Endothelial cell of umbilical vein (primary cell): Measurements from ENCODE around the gene MAG. TPM values are rescaled to one million over a fixed set of nuclear protein-coding genes. Genes with fewer than 3 reads are reported as not detected.

Source experiments
- BruUV-seq: library from RNA; stranded (reverse); fragments of 400-500 nt; replicated peaks from 2 replicates; lab custom pipeline; 2021; lab: Mats Ljungman, UMichigan
- CTCF ChIA-PET: fragments of 300-600, 350-600 bp; sonication (Branson Sonifier 250); formaldehyde crosslinking; loops from one replicate; lab custom pipeline; 2021; ENCODE audit warnings: antibody characterized with exemption, inconsistent platforms; lab: Charles Lee
- POLR2A ChIA-PET: fragments of 300-600, 350-600 bp; sonication (Branson Sonifier 250); formaldehyde crosslinking; loops from one replicate; lab custom pipeline; 2021; ENCODE audit warnings: antibody characterized with exemption, inconsistent platforms; lab: Charles Lee
- DNase-seq: peaks from one replicate; pipeline ENCODE4 v3.0.0-alpha.2; 2011; ENCODE audit warnings: low read depth, low spot score
- FAIRE-seq: peaks from 2 replicates; lab custom pipeline; 2011; peaks lifted over from hg19 to GRCh38; lab: Jason Lieb, UNC
- H2AFZ ChIP-seq: 2 replicates; pipeline ENCODE4 v1.6.0; 2012; ENCODE audit warnings: low read depth, low read length, control low read depth, inconsistent platforms
- H3K27ac ChIP-seq: 2 replicates; pipeline ENCODE4 v1.5.1; 2011; ENCODE audit warnings: low read depth, mild to moderate bottlenecking, control low read depth, low read length, moderate library complexity; ENCODE audit not compliant: insufficient read depth
- H3K27me3 ChIP-seq, 2 experiments: 2 replicates each; pipeline versions ENCODE4 v1.6.0 to v1.6.1; 2011; ENCODE audit warnings: low read length in 2 of 2, mixed read lengths in 1 of 2; ENCODE audit not compliant: control insufficient read depth in 2 of 2, insufficient read depth in 2 of 2
- H3K36me3 ChIP-seq, 2 experiments: 2 replicates in 1 of 2; 3 replicates in 1 of 2; pipeline ENCODE4 v1.5.1; 2011; ENCODE audit warnings: low read length in 2 of 2, mild to moderate bottlenecking in 1 of 2, moderate library complexity in 1 of 2; ENCODE audit not compliant: control insufficient read depth in 2 of 2, insufficient read depth in 2 of 2; ENCODE audit errors: extremely low read depth in 1 of 2
- H3K4me1 ChIP-seq: 3 replicates; pipeline ENCODE4 v1.5.1; 2011; ENCODE audit warnings: mild to moderate bottlenecking, low read length; ENCODE audit not compliant: control insufficient read depth, insufficient read depth; ENCODE audit errors: extremely low read depth
- H3K4me2 ChIP-seq: 2 replicates; pipeline ENCODE4 v1.6.1; 2011; ENCODE audit warnings: low read length, control low read depth, mixed read lengths; ENCODE audit not compliant: insufficient read depth
- H3K4me3 ChIP-seq, 3 experiments: fragments of 200-600 bp in 1 of 3; sonication (generic), shearing (Covaris generic) in 1 of 3; replicated peaks in 1 of 3; 2 replicates each; pipeline ENCODE4 v1.5.1; 2011 to 2016; ENCODE audit warnings: control low read depth in 3 of 3, low read length in 3 of 3, mild to moderate bottlenecking in 2 of 3, inconsistent platforms in 1 of 3, low read depth in 1 of 3, moderate library complexity in 1 of 3; ENCODE audit not compliant: insufficient read depth in 1 of 3
- H3K79me2 ChIP-seq: 2 replicates; pipeline ENCODE4 v1.6.0; 2012; ENCODE audit warnings: low read length, inconsistent platforms; ENCODE audit not compliant: control insufficient read depth, insufficient read depth
- H3K9ac ChIP-seq: replicated peaks from 2 replicates; pipeline ENCODE3; 2011; ENCODE audit warnings: low read length, control low read depth; ENCODE audit not compliant: insufficient read depth; ENCODE audit errors: extremely low read depth
- H3K9me1 ChIP-seq: replicated peaks from 3 replicates; pipeline ENCODE4 v1.6.0; 2011; ENCODE audit warnings: mild to moderate bottlenecking, low read length; ENCODE audit not compliant: control insufficient read depth, insufficient read depth; ENCODE audit errors: extremely low read depth
- H3K9me3 ChIP-seq: replicated peaks from 2 replicates; pipeline ENCODE4 v1.5.1; 2012; ENCODE audit warnings: low read length, inconsistent platforms; ENCODE audit not compliant: control insufficient read depth, insufficient read depth
- H4K20me1 ChIP-seq: replicated peaks from 2 replicates; pipeline ENCODE3; 2011; ENCODE audit warnings: mild to moderate bottlenecking, low read length; ENCODE audit not compliant: control insufficient read depth, insufficient read depth; ENCODE audit errors: extremely low read depth
- CTCF ChIP-seq, 2 donors: IDR thresholded peaks; 1 replicate in 1 of 2; 2 replicates in 1 of 2; pipeline ENCODE4 v1.5.1; 2011; ENCODE audit warnings: low read length in 2 of 2, mild to moderate bottlenecking in 2 of 2, moderate library complexity in 2 of 2, control low read depth in 1 of 2, inconsistent platforms in 1 of 2, low read depth in 1 of 2; ENCODE audit not compliant: insufficient read depth in 1 of 2; ENCODE audit errors: extremely low read depth in 1 of 2
- EZH2 ChIP-seq: IDR thresholded peaks from 2 replicates; pipeline ENCODE4 v1.6.1; 2012; ENCODE audit warnings: borderline replicate concordance, low read depth, mild to moderate bottlenecking, moderate library complexity, low read length, inconsistent platforms; ENCODE audit not compliant: severe bottlenecking
- FOS ChIP-seq: IDR thresholded peaks from 2 replicates; pipeline ENCODE4 v1.6.1; 2011; ENCODE audit warnings: mild to moderate bottlenecking, low read length, moderate library complexity, borderline replicate concordance; ENCODE audit not compliant: insufficient read depth
- GATA2 ChIP-seq: IDR thresholded peaks from 2 replicates; pipeline ENCODE4 v1.7.0; 2011; ENCODE audit warnings: low read depth, mild to moderate bottlenecking, moderate library complexity, mixed read lengths, low read length; ENCODE audit not compliant: insufficient read length, insufficient read depth
- JUN ChIP-seq: IDR thresholded peaks from 2 replicates; pipeline ENCODE4 v1.6.1; 2011; ENCODE audit warnings: borderline replicate concordance, low read depth; ENCODE audit not compliant: insufficient read length, insufficient read depth
- MAX ChIP-seq: IDR thresholded peaks from 2 replicates; pipeline ENCODE4 v1.6.1; 2011; ENCODE audit not compliant: insufficient read depth, insufficient read length
- MYC ChIP-seq: IDR thresholded peaks from one replicate; pipeline ENCODE4 v1.6.1; 2011; ENCODE audit warnings: mild to moderate bottlenecking, low read depth, low read length
- POLR2A ChIP-seq: IDR thresholded peaks from 2 replicates; pipeline ENCODE4 v1.6.1; 2012; ENCODE audit warnings: low read depth, mild to moderate bottlenecking, control low read depth, low read length
- POLR2AphosphoS5 ChIP-seq: IDR thresholded peaks from 2 replicates; pipeline ENCODE4 v1.6.1; 2012; ENCODE audit warnings: low read depth, mild to moderate bottlenecking, control low read depth, low read length, moderate library complexity; ENCODE audit not compliant: insufficient read depth
- dilution Hi-C: fragments of 300-500 bp; cut with MboI; formaldehyde crosslinking; loops from one replicate; pipeline ENCODE4 v1.15.0; 2019; ENCODE audit warnings: low sequenced_read_pairs; ENCODE audit not compliant: extremely low pct_ligation_motif_present
- intact Hi-C: fragments of 100-400 bp; cut with micrococcal nuclease; formaldehyde crosslinking; loops from one replicate; pipeline ENCODE4 v1.10.0; 2022
- microRNA-seq: library from miRNA; unstranded; fragments of <30 nt; microRNA quantifications from one replicate; pipeline ENCODE4 v1.2.0, GENCODE V29; 2021; ENCODE audit warnings: borderline number of aligned reads, borderline replicate concordance
- polyA plus RNA-seq, 4 experiments: library from polyadenylated mRNA; depleted of rRNA in 3 of 4; stranded (reverse) in 3 of 4; unstranded in 1 of 4; fragments of >200 nt; gene quantifications; 2 replicates each; pipeline versions ENCODE4 v1.2.1 to v1.2.3, GENCODE V29; 2011 to 2012; ENCODE audit warnings: missing spikeins in 1 of 4
- total RNA-seq: library from RNA; stranded (reverse); gene quantifications from 2 replicates; pipeline ENCODE4 v1.2.3, GENCODE V29; 2021

Gene MAG
- total and polyA plus RNA-seq, 2 donors (not counting 3 experiments of a cell fraction or from before 2014, with no cell fraction given): not detected

DNA sequence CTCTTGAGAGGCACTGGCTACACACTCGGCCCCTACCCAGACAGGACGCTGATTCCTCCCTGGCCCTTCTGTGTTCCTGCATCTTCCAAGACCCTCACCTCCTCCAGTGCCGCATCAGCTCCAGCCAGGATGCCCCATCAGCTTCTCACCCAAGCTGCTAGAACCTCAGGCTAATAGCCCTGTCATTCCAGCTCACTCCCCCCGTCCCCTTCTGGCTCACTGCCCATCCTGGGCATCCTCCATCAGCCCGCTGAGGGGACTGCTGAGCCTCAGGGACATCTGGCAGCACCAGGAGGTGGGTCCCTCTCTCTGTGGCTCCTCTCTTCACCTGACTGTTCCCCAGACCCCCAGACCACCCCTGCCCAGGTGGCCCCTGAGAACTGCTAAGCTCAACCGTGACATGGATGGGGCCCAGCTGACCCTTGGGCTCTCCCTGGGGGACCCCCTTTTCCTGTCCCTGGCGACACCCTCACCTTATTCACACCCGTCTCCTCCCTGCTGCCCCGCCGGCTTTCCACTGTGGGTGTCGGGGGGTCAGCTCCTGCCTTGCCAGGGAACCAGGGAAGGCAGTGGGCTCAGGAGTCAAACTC, 71.1 kb downstream of the MAG start:
- dilution Hi-C loops: no loop called here
- POLR2A ChIA-PET: no interaction called here

More for the DNA sequence above, 71.1 kb downstream of the MAG start:
- Histone ChIP-seq H3K79me2 (no peaks in the 10 kb centered on the region), H3K4me3 (no peak overlapping the region), H2AFZ (no peak overlapping the region), H3K9me1 (no peaks in the 10 kb centered on the region), H3K27ac (no peak overlapping the region), H3K4me2 (no peak overlapping the region), H3K4me1 (no peaks in the 10 kb centered on the region), H3K9me3 (no peaks in the 10 kb centered on the region), H4K20me1 (no peaks in the 10 kb centered on the region), H3K27me3 (peaks cover 0 to 2% of the 10 kb centered on the region in 2 experiments), H3K36me3 (no peaks in the 10 kb centered on the region), H3K9ac (no peak overlapping the region)
- intact Hi-C loops: no loop called here
- no peak for TF ChIP-seq JUN
- no peak for TF ChIP-seq MAX
- no peak for TF ChIP-seq MYC
- no peak for TF ChIP-seq GATA2
- TF ChIP-seq POLR2A: no peak
- TF ChIP-seq POLR2AphosphoS5: no peak
- TF ChIP-seq FOS: no peak
- no peak for TF ChIP-seq CTCF (IDR thresholded peaks at IDR 0.05; ENCODE audit: extremely low read depth in 1 of 2, insufficient read depth in 1 of 2, low read depth in 1 of 2, low read length in 2 of 2)
- TF ChIP-seq EZH2: no peak
- BruUV-seq: no TSS peak
- DNase-seq (no peak), FAIRE-seq (no peak)
- CTCF ChIA-PET: interaction anchor here (0.6 to 1.2 kb wide), 3 partner anchors 8 to 12 kb away, joined by 3 read pairs; no protein-coding TSS in a partner anchor

Small RNAs within 50 kb of the gene (microRNA-seq; reads per million reads assigned to microRNA genes)
- not detected for gene MIR5196

Other genes starting within 250 kb of the MAG start
- not detected in 2 replicates for gene FXYD3, start 176.3 kb upstream of the MAG start, total RNA-seq
- not detected in 2 replicates for gene FXYD3, start 176.3 kb upstream of the MAG start, polyA plus RNA-seq
- gene LGI4, start 157.1 kb upstream of the MAG start, total RNA-seq: not detected in 2 replicates
- gene LGI4, start 157.1 kb upstream of the MAG start, polyA plus RNA-seq: not detected in 2 replicates
- gene FXYD1, start 153.3 kb upstream of the MAG start, total RNA-seq: not detected in 2 replicates
- not detected in 2 replicates for gene FXYD1, start 153.3 kb upstream of the MAG start, polyA plus RNA-seq
- gene FXYD7, start 148.9 kb upstream of the MAG start, total RNA-seq: not detected in 2 replicates
- 0.40 TPM in 1 of 2 replicates, not detected in the other for gene FXYD7, start 148.9 kb upstream of the MAG start, polyA plus RNA-seq
- 219 and 223 TPM in 2 replicates for gene FXYD5, start 137.4 kb upstream of the MAG start, total RNA-seq
- 290 and 387 TPM in 2 replicates for gene FXYD5, start 137.4 kb upstream of the MAG start, polyA plus RNA-seq
- not detected in 2 replicates for gene FAM187B, start 63.4 kb upstream of the MAG start, total RNA-seq
- gene FAM187B, start 63.4 kb upstream of the MAG start, polyA plus RNA-seq: not detected in 2 replicates
- 0.74 and 1.0 TPM in 2 replicates for gene LSR, start 43.2 kb upstream of the MAG start, total RNA-seq
- gene LSR, start 43.2 kb upstream of the MAG start, polyA plus RNA-seq: 0.76 and 0.94 TPM in 2 replicates
- gene USF2, start 23.2 kb upstream of the MAG start, total RNA-seq: 76.8 and 85.8 TPM in 2 replicates
- gene USF2, start 23.2 kb upstream of the MAG start, polyA plus RNA-seq: 75.0 and 80.5 TPM in 2 replicates
- gene HAMP, start 9.6 kb upstream of the MAG start, total RNA-seq: 0.15 TPM in 1 of 2 replicates, not detected in the other
- not detected in 2 replicates for gene HAMP, start 9.6 kb upstream of the MAG start, polyA plus RNA-seq
- not detected in 2 replicates for gene CD22, start 37.0 kb downstream of the MAG start, total RNA-seq
- gene CD22, start 37.0 kb downstream of the MAG start, polyA plus RNA-seq: not detected in 2 replicates
- not detected in 2 replicates for gene FFAR1, start 55.7 kb downstream of the MAG start, total RNA-seq
- not detected in 2 replicates for gene FFAR1, start 55.7 kb downstream of the MAG start, polyA plus RNA-seq
- not detected in 2 replicates for gene FFAR3, start 66.3 kb downstream of the MAG start, total RNA-seq
- not detected in 2 replicates for gene FFAR3, start 66.3 kb downstream of the MAG start, polyA plus RNA-seq
- not detected in 2 replicates for gene GPR42, start 78.9 kb downstream of the MAG start, total RNA-seq
- gene GPR42, start 78.9 kb downstream of the MAG start, polyA plus RNA-seq: not detected in 2 replicates
- not detected in 2 replicates for gene FFAR2, start 156.1 kb downstream of the MAG start, total RNA-seq
- gene FFAR2, start 156.1 kb downstream of the MAG start, polyA plus RNA-seq: not detected in 2 replicates
- not detected in 2 replicates for gene KRTDAP, start 198.3 kb downstream of the MAG start, total RNA-seq
- not detected in 2 replicates for gene KRTDAP, start 198.3 kb downstream of the MAG start, polyA plus RNA-seq
- gene DMKN, start 221.5 kb downstream of the MAG start, total RNA-seq: not detected in 2 replicates
- gene DMKN, start 221.5 kb downstream of the MAG start, polyA plus RNA-seq: not detected in 2 replicates
- not detected in 2 replicates for gene SBSN, start 236.2 kb downstream of the MAG start, total RNA-seq
- gene SBSN, start 236.2 kb downstream of the MAG start, polyA plus RNA-seq: not detected in 2 replicates
- gene GAPDHS, start 241.3 kb downstream of the MAG start, total RNA-seq: not detected in 2 replicates
- not detected in 2 replicates for gene GAPDHS, start 241.3 kb downstream of the MAG start, polyA plus RNA-seq